Prostate gland (tissue), 2 donors: ENCODE data around the gene MYO5A. TPM values are rescaled to one million over a fixed set of nuclear protein-coding genes. Genes with fewer than 3 reads are reported as not detected.

Source experiments
- DNase-seq: peaks from one replicate; pipeline ENCODE4 v3.0.0-alpha.2; 2019; ENCODE audit warnings: low spot score
- H3K27ac ChIP-seq, 2 donors: fragments of 200-600 bp; sonication (generic); 2 replicates each; pipeline ENCODE4 v1.5.1; 2017 to 2019
- H3K27me3 ChIP-seq: fragments of 200-600 bp; sonication (generic); replicated peaks from 2 replicates; pipeline ENCODE4 v1.5.1; 2019; ENCODE audit not compliant: insufficient read depth
- H3K36me3 ChIP-seq, 2 donors: fragments of 200-600 bp; sonication (generic); 1 replicate in 1 of 2; 2 replicates in 1 of 2; pipeline versions ENCODE4 v1.5.1 to v1.8.1; 2017 to 2019
- H3K4me1 ChIP-seq: fragments of 200-600 bp; sonication (generic); replicated peaks from 2 replicates; pipeline ENCODE4 v1.5.1; 2019
- H3K4me3 ChIP-seq, 2 donors: fragments of 200-600 bp; sonication (generic); 2 replicates each; pipeline ENCODE4 v1.5.1; 2017 to 2019
- H3K9me3 ChIP-seq: fragments of 200-600 bp; sonication (generic); 2 replicates; pipeline ENCODE4 v1.5.1; 2017
- CTCF ChIP-seq, 4 experiments: fragments of 200-600 bp in 2 of 4; fragments of 450-650 bp in 2 of 4; sonication (generic) in 2 of 4; IDR thresholded peaks; 1 replicate in 3 of 4; 2 replicates in 1 of 4; pipeline ENCODE4 v1.5.1; 2016 to 2019; ENCODE audit warnings: antibody characterized with exemption in 4 of 4, mild to moderate bottlenecking in 2 of 4, moderate library complexity in 2 of 4
- POLR2A ChIP-seq: fragments of 450-650 bp; IDR thresholded peaks from one replicate; pipeline ENCODE4 v1.6.1; 2016; ENCODE audit warnings: antibody characterized with exemption, mild to moderate bottlenecking
- POLR2AphosphoS5 ChIP-seq: sonication (generic); formaldehyde crosslinking; IDR thresholded peaks from one replicate; pipeline ENCODE4 v1.6.1; 2017; ENCODE audit warnings: antibody characterized with exemption
- WGBS: methylation state at CpG from one replicate; pipeline ENCODE4 v1.1.5; 2018; 5-methylcytosine and 5-hydroxymethylcytosine counted together
- intact Hi-C: fragments of 100-400 bp; cut with DNase I; formaldehyde crosslinking; loops from one replicate; pipeline ENCODE4 v1.14.2; 2022
- total RNA-seq, 2 donors: library from RNA; depleted of rRNA; stranded (reverse); fragments of >200 nt; gene quantifications; one replicate each; pipeline ENCODE4 v1.1.0, GENCODE V29; 2016

MYO5A gene
- total RNA-seq, 2 donors from 2014 or later: 24.9 to 41.9 TPM

GRCh38 chr15:52331490-52332240, 197.0 kb downstream of the MYO5A start:
- Histone ChIP-seq H3K27ac (no peak overlapping the region), H3K36me3 (no peaks in the 10 kb centered on the region), H3K9me3 (no peaks in the 10 kb centered on the region), H3K27me3 (no peaks in the 10 kb centered on the region), H3K4me1 (no peaks in the 10 kb centered on the region), H3K4me3 (no peak overlapping the region)
- TF ChIP-seq POLR2AphosphoS5 (peak; percentile 35), POLR2A (no peak), CTCF (IDR thresholded peaks at IDR 0.05) (peak in 3 of 4 experiments; percentile 24 to 46 (median 43))
- peak; percentile 10 for DNase-seq
- intact Hi-C loops: no loop called here
- WGBS: 52% methylated on average over 6 of the region's 6 CpGs

- no peak overlapping the region for H3K4me3 ChIP-seq
- whole genome bisulfite sequencing: 88% methylated on average over 1 of the region's 1 CpG
- intact Hi-C loops: loop anchor here (5.0 kb wide), 1 partner anchor 407 kb away; no protein-coding TSS in a partner anchor
- TF ChIP-seq POLR2A (no peak), POLR2AphosphoS5 (no peak), CTCF (IDR thresholded peaks at IDR 0.05) (no peak)
- H3K36me3 ChIP-seq: no peaks in the 10 kb centered on the region
- no peak overlapping the region for H3K27ac ChIP-seq
- H3K9me3 ChIP-seq: no peaks in the 10 kb centered on the region
- DNase-seq: no peak
- H3K27me3 ChIP-seq: no peaks in the 10 kb centered on the region
- H3K4me1 ChIP-seq: no peaks in the 10 kb centered on the region
Observed at GRCh38 chr15:52329987-52330386, 198.7 kb downstream of the MYO5A start.

- no peak for TF ChIP-seq CTCF (IDR thresholded peaks at IDR 0.05)
- no peak for TF ChIP-seq POLR2AphosphoS5
- TF ChIP-seq POLR2A: no peak
- WGBS: 92% methylated on average over 2 of the region's 2 CpGs
- no peak for DNase-seq
- no peaks in the 10 kb centered on the region for H3K4me1 ChIP-seq
- no peak overlapping the region for H3K27ac ChIP-seq
- no peaks in the 10 kb centered on the region for H3K27me3 ChIP-seq
- H3K9me3 ChIP-seq: no peaks in the 10 kb centered on the region
- H3K4me3 ChIP-seq: no peak overlapping the region
- intact Hi-C loops: loop anchor here (5.0 kb wide), 1 partner anchor 408 kb away; no protein-coding TSS in a partner anchor
- H3K36me3 ChIP-seq: no peaks in the 10 kb centered on the region
Observed at GRCh38 chr15:52329150-52329549, 199.5 kb downstream of the MYO5A start.

GRCh38 chr15:52328680-52329079, 200.0 kb downstream of the MYO5A start:
- Histone ChIP-seq H3K4me1 (no peaks in the 10 kb centered on the region), H3K9me3 (no peaks in the 10 kb centered on the region), H3K36me3 (no peaks in the 10 kb centered on the region), H3K4me3 (no peak overlapping the region), H3K27ac (no peak overlapping the region), H3K27me3 (no peaks in the 10 kb centered on the region)
- WGBS: 84% methylated on average over 2 of the region's 2 CpGs
- intact Hi-C loops: loop anchor here (5.0 kb wide), 1 partner anchor 409 kb away; no protein-coding TSS in a partner anchor
- TF ChIP-seq POLR2A (no peak), CTCF (IDR thresholded peaks at IDR 0.05) (no peak), POLR2AphosphoS5 (no peak)
- DNase-seq: no peak

GRCh38 chr15:52326756-52327155, 201.9 kb downstream of the MYO5A start:
- 75% methylated on average over 2 of the region's 2 CpGs for WGBS
- TF ChIP-seq POLR2A (no peak), POLR2AphosphoS5 (no peak), CTCF (IDR thresholded peaks at IDR 0.05) (no peak)
- no peak overlapping the region for H3K4me3 ChIP-seq
- H3K27me3 ChIP-seq: no peaks in the 10 kb centered on the region
- DNase-seq: no peak
- no peaks in the 10 kb centered on the region for H3K36me3 ChIP-seq
- intact Hi-C loops: loop anchor here (5.0 kb wide), 1 partner anchor 411 kb away; no protein-coding TSS in a partner anchor
- H3K9me3 ChIP-seq: no peaks in the 10 kb centered on the region
- H3K4me1 ChIP-seq: no peaks in the 10 kb centered on the region
- no peak overlapping the region for H3K27ac ChIP-seq
